Renal cortex interstitium (tissue), 11 donors: ENCODE measurements around the gene FXYD1. TPM values are rescaled to one million over a fixed set of nuclear protein-coding genes. Genes with fewer than 3 reads are reported as not detected.
"Not testable (repeated sequence)": the region's sequence is repeated elsewhere in the genome, so short reads cannot be mapped to it uniquely, and the experiment has no call there.

ENCODE experiments used
- DNase-seq, 11 donors: peaks; one replicate each; pipeline ENCODE4 v3.0.0-alpha.2; 2013; ENCODE audit warnings: low read depth in 9 of 11, low spot score in 4 of 11; ENCODE audit errors: extremely low read depth in 1 of 11
- polyA plus RNA-seq, 3 donors: library from polyadenylated mRNA; unstranded; fragments of 120-200 nt; gene quantifications; one replicate each; pipeline ENCODE4 v1.2.1, GENCODE V29; 2013; ENCODE audit not compliant: insufficient read length in 3 of 3

The FXYD1 gene
- polyA plus RNA-seq, 3 donors = 22.3 to 27.3 (median 25.7) TPM

- not testable (repeated sequence) for DNase-seq
These were observed 35.0 kb upstream of the FXYD1 start for GRCh38 chr19:35103614-35104013.

GRCh38 chr19:35104361-35104760 lies 34.3 kb upstream of the FXYD1 start:
- no peak for DNase-seq

GRCh38 chr19:35105047-35105410 lies 33.6 kb upstream of the FXYD1 start:
- no peak for DNase-seq

- DNase-seq = no peak
These were observed 33.0 kb upstream of the FXYD1 start for GRCh38 chr19:35105411-35106290.

- no peak for DNase-seq
These were observed 32.4 kb upstream of the FXYD1 start for GRCh38 chr19:35106291-35106583.

- DNase-seq = no peak
These were observed 31.6 kb upstream of the FXYD1 start for GRCh38 chr19:35106898-35107541.

GRCh38 chr19:35107545-35107944 lies 31.1 kb upstream of the FXYD1 start:
- no peak for DNase-seq

GRCh38 chr19:35108730-35109129 lies 29.9 kb upstream of the FXYD1 start:
- DNase-seq = no peak

- no peak for DNase-seq
These were observed 29.1 kb upstream of the FXYD1 start for GRCh38 chr19:35109395-35110112.

GRCh38 chr19:35110974-35111373 lies 27.6 kb upstream of the FXYD1 start:
- DNase-seq = no peak

- no peak for DNase-seq
These were observed 25.5 kb upstream of the FXYD1 start for GRCh38 chr19:35112995-35113688.

- DNase-seq = peak in 10 of 11 donors; percentile 62 to 85 (median 74)
These were observed 24.1 kb upstream of the FXYD1 start for GRCh38 chr19:35114353-35115176.

GRCh38 chr19:35115177-35115951 lies 23.3 kb upstream of the FXYD1 start, which contains the start of gene FXYD3:
Gene FXYD3 (plus strand): TSS chr19:35115823. CDS start chr19:35119377, 3,554 bp downstream.
- no peak for DNase-seq

GRCh38 chr19:35116072-35116801 lies 22.4 kb upstream of the FXYD1 start:
- DNase-seq = no peak

- no peak for DNase-seq
These were observed 21.5 kb upstream of the FXYD1 start for GRCh38 chr19:35117116-35117515.

- DNase-seq = no peak
These were observed 20.8 kb upstream of the FXYD1 start for GRCh38 chr19:35117799-35118198.
